GM15510 (cell line): ENCODE measurements around the gene CLSTN2.

Experiments used
- POLR2A ChIP-seq: IDR thresholded peaks from 3 replicates; pipeline ENCODE4 v1.6.1; 2011; ENCODE audit warnings: borderline replicate concordance; ENCODE audit not compliant: insufficient read length; ENCODE audit errors: extremely low read depth

Gene CLSTN2

DNA sequence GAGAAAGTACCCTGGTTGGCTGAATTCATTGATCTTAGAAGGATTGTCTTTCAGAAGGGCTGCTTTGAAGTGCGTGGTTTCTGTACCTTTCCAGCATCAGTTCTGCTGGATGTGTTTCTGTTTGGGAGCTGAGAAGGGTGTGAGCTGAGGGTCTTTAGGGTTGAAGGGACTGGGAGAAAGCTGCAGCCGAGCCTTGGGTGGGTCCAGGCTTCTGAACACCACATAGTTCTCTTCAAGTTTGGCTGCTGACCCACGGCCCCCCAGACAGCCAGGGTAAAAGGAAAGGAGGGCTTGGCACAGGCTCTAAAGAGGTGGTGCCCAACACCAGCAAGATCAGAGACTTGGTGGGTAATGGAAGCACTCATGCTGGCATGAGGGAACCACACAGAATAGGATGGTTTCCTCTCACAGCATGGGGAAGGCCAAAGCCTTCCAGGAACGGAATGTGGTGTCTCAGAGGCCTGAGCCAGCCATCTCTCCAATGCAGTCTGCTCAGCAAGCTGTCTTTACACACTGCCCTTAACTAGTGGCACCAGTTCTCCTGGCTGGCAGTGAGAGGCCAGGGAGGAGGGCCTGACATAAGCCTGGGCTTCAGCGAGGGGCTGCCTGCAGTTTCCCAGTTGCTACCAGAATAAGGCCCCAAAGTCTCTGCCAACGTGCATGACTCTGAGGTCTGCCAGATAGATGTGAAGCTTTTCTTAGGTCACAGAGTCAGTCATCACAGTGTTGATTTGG, 503.9 kb downstream of the CLSTN2 start:
- TF ChIP-seq POLR2A, result no peak

DNA sequence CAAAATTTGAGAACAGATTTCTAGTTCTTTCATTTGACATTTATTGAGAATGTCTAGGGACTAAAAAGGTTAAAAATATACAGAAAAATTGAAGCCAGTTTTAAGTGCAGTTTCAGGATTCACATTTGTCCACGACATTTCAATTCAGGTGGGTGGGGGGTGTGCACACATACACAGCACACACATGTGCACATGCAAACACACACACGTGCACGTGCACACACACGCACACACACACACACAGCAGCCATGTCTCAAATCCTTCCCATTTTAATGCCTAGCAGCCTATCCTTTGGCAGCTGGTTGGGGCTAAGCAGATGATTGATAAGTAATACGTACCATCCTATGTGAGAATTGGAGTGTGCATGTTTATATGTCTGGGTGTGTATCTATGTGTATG, 504.5 kb downstream of the CLSTN2 start:
- TF ChIP-seq POLR2A, result no peak

- TF ChIP-seq POLR2A, result no peak
Observed at GRCh38 chr3:140440446-140440845, 505.5 kb downstream of the CLSTN2 start.

DNA sequence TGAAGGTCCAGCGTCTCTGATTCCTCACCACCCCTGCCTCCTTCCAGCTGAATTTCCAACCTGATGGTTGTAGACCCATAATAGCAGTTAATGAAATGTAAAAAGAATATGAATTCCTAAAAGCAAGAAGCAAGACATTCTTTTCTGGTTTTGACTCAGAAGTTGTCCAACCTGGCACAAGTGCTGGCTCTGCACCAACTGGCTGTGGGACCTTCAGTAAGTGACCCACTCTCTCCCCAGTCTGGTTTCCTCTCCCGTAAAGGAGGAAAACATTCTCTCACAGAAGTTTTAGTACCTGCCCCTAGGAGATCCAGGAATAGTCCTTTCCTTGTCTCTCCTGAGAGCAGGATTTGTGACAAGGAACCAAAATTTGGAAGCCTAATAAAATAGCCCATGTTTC, 506.0 kb downstream of the CLSTN2 start:
- no peak for TF ChIP-seq POLR2A

GRCh38 chr3:140442621-140443020, 507.6 kb downstream of the CLSTN2 start:
- TF ChIP-seq POLR2A, result no peak

DNA sequence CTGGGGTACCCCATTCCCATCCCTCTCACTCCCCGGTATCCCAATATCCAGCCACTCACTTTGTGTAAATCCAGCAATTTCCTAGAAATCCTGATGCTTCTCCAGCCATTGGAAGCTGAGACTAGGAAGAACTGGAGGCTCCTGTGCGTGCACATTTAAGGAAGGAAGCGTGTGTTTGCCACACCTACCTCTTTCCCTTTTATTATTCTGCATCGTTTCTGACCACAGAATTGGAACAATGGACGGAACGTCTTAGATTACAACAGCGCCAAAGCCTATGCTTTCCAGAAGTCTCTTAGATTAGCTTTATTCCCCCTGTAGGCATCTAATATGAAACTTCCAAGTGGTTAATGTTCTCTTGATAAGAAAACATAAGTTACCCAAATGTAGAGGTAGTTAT, 508.1 kb downstream of the CLSTN2 start:
- TF ChIP-seq POLR2A, result no peak

GRCh38 chr3:140443806-140444205, 508.8 kb downstream of the CLSTN2 start:
- no peak for TF ChIP-seq POLR2A

- no peak for TF ChIP-seq POLR2A
Observed at GRCh38 chr3:140446734-140447133, 511.7 kb downstream of the CLSTN2 start.

DNA sequence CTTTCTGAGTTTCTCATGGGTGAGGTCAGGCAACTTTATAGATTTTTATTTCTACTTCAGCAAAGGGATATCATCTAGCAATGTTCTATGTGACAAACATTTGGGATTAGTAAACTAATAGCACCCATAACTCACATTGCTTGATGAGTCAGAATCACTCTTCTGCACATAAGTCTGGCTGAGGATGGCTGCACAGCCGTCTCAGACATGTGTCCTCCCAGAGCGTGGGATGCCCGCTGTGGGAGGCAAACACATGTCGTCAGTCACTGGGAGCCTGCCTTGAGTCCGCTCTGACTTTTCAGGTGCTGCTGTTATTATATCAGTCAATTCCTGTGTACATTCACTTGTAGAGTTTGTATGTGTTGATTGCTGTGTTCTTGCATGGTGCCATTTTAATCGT, 512.2 kb downstream of the CLSTN2 start:
- no peak for TF ChIP-seq POLR2A

DNA sequence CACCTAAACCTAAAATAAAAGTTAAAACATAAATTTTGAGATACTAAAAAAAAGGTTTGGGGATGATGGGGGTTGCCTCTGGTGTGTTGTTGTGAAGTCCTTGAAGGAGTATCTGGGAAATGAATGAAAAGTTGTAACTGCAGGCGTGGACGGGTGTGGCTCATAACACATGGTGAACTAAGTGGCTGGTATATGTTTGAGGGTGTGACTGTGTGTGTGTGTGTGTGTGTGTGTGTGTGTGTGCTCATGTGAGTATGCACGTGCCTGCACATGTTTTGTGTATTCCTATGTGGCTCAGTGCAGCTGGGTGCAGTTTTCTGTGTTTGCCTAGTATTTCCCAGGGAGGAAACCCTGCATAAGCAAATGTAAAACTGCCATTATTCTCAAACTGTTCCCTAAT, 513.0 kb downstream of the CLSTN2 start:
- TF ChIP-seq POLR2A, result no peak

DNA sequence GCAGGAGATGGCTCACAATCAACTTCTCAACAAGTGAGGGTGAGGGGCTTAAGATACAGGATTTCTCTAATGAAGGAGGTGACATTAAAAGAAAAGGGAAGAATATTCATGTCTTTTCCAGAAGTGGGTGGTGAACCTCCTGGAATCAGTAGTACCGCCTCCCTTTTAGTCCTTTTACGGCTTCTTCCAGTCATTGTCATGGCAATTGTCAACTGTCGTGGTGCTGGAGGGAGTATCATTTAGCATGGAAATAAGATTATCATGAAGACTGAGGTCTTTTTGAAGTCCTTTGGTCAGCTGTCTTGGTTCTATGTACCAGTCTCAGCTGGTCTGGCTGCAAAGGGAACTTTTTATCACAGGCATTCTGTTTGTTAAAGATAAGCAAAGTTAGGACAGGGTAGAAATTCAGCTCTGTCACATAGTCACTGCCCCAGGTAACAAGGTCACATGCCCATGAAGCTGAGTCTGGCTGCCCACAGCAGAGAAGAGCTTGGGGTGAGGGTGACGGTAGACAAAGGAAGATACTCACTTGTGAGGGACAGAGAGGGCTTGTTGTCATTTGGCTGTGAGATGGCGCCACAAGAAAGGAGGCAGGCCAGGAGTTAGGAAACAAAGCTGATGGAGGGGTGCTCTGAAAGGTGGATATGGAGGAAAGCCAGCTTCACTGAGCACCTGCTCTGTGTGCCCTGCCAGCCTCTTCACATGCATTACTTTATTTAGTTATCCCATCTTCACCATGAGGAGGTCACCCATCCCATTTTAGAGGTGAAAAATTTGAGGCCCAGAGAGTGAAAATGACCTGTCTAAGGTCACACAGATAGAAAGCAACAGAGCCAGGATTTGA, 514.6 kb downstream of the CLSTN2 start:
- no peak for TF ChIP-seq POLR2A

- no peak for TF ChIP-seq POLR2A
Observed at GRCh38 chr3:140453750-140454149, 518.8 kb downstream of the CLSTN2 start.

- TF ChIP-seq POLR2A, result no peak
Observed at GRCh38 chr3:140455521-140456214, 520.7 kb downstream of the CLSTN2 start.

DNA sequence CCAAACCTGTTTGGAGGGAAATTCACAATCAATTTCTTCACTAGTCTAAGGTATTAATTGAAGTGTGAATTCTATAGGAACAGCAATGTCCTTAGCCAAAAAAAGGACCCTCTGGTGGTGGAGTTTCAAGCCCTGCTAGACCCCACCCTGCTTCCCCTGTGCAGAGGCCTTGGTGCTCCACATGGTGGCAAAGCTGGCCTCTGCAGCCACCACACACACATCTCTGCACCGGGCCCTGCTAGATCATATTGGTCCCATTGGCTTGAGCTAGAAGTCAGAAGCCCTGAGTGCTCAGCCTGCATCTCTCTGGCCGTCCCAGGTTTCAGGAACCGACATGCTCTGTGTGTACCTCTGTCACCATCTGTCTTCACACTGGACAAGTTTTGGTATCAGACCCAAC, 522.0 kb downstream of the CLSTN2 start:
- no peak for TF ChIP-seq POLR2A

- TF ChIP-seq POLR2A, result no peak
Observed at GRCh38 chr3:140459462-140459861, 524.5 kb downstream of the CLSTN2 start.
